H9 (cell line): Measurements from ENCODE around the gene DOCK10. TPM values are rescaled to one million over a fixed set of nuclear protein-coding genes. Genes with fewer than 3 reads are reported as not detected.

ENCODE experiments used
- DNase-seq: peaks from one replicate; pipeline ENCODE4 v3.0.0-alpha.2; 2017
- H2AFZ ChIP-seq: one replicate; pipeline ENCODE4 v1.6.1; 2013; ENCODE audit warnings: mild to moderate bottlenecking, low read length, control low read depth, moderate library complexity
- H2AK5ac ChIP-seq: 2 replicates; pipeline ENCODE4 v1.6.1; 2013; ENCODE audit warnings: low read length, control low read depth, mixed read lengths; ENCODE audit not compliant: insufficient read length
- H2BK120ac ChIP-seq: one replicate; pipeline ENCODE4 v1.6.1; 2013; ENCODE audit warnings: low read depth, mild to moderate bottlenecking, low read length, control low read depth, inconsistent platforms; ENCODE audit not compliant: poor library complexity, severe bottlenecking
- H2BK12ac ChIP-seq: 2 replicates; pipeline ENCODE4 v1.6.1; 2013; ENCODE audit warnings: low read length, control low read depth, mixed read lengths, low read depth; ENCODE audit not compliant: insufficient read length
- H2BK15ac ChIP-seq: 2 replicates; pipeline ENCODE4 v1.6.1; 2013; ENCODE audit warnings: low read depth, low read length, control low read depth
- H2BK20ac ChIP-seq: one replicate; pipeline ENCODE4 v1.6.1; 2013; ENCODE audit warnings: low read depth, mild to moderate bottlenecking, low read length, control low read depth, inconsistent platforms; ENCODE audit not compliant: poor library complexity, severe bottlenecking
- H2BK5ac ChIP-seq: 2 replicates; pipeline ENCODE4 v1.6.1; 2013; ENCODE audit warnings: low read length, control low read depth, mixed read lengths; ENCODE audit not compliant: insufficient read length
- H3K14ac ChIP-seq: 2 replicates; pipeline ENCODE4 v1.6.1; 2013; ENCODE audit warnings: low read length, control low read depth; ENCODE audit not compliant: insufficient read depth
- H3K18ac ChIP-seq: 2 replicates; pipeline ENCODE4 v1.6.1; 2013; ENCODE audit warnings: low read depth, mild to moderate bottlenecking, mixed read lengths, low read length, control low read depth; ENCODE audit not compliant: insufficient read length
- H3K23ac ChIP-seq: 2 replicates; pipeline ENCODE4 v1.6.1; 2013; ENCODE audit warnings: low read length, control low read depth, mixed read lengths, low read depth; ENCODE audit not compliant: insufficient read length
- H3K23me2 ChIP-seq: 2 replicates; pipeline ENCODE4 v1.6.1; 2013; ENCODE audit warnings: low read depth, mild to moderate bottlenecking, mixed read lengths, low read length, control low read depth; ENCODE audit not compliant: insufficient read length, poor library complexity, severe bottlenecking
- H3K27ac ChIP-seq: 2 replicates; pipeline ENCODE4 v1.5.1; 2013; ENCODE audit warnings: low read length, control low read depth, mixed read lengths, low read depth; ENCODE audit not compliant: insufficient read length
- H3K27me3 ChIP-seq: 2 replicates; pipeline ENCODE4 v1.6.1; 2013; ENCODE audit warnings: low read length, control low read depth, inconsistent platforms; ENCODE audit not compliant: insufficient read depth
- H3K4ac ChIP-seq: 2 replicates; pipeline ENCODE4 v1.6.1; 2013; ENCODE audit warnings: low read depth, mild to moderate bottlenecking, control low read depth, inconsistent platforms, low read length, moderate library complexity
- H3K4me1 ChIP-seq: 2 replicates; pipeline ENCODE4 v1.6.1; 2013; ENCODE audit warnings: low read length, control low read depth, inconsistent platforms; ENCODE audit not compliant: insufficient read depth
- H3K4me2 ChIP-seq: 2 replicates; pipeline ENCODE4 v1.6.1; 2013; ENCODE audit warnings: low read length, control low read depth, mixed read lengths; ENCODE audit not compliant: insufficient read length, insufficient read depth
- H3K56ac ChIP-seq: 2 replicates; pipeline ENCODE4 v1.6.1; 2013; ENCODE audit warnings: low read depth, mild to moderate bottlenecking, mixed read lengths, low read length, control low read depth; ENCODE audit not compliant: insufficient read length
- H3K79me1 ChIP-seq: 2 replicates; pipeline ENCODE4 v1.6.1; 2013; ENCODE audit warnings: low read depth, mild to moderate bottlenecking, moderate library complexity, low read length, control low read depth, inconsistent platforms; ENCODE audit not compliant: insufficient read depth, poor library complexity, severe bottlenecking
- H3K79me2 ChIP-seq: 2 replicates; pipeline ENCODE4 v1.6.1; 2013; ENCODE audit warnings: low read length, control low read depth, inconsistent platforms; ENCODE audit not compliant: insufficient read depth
- H3K9ac ChIP-seq: 2 replicates; pipeline ENCODE4 v1.6.1; 2013; ENCODE audit warnings: low read length, control low read depth, mixed read lengths; ENCODE audit not compliant: insufficient read length; ENCODE audit errors: extremely low read depth
- H3K9me3 ChIP-seq: one replicate; pipeline ENCODE4 v1.6.1; 2013; ENCODE audit warnings: low read depth, low read length, inconsistent platforms; ENCODE audit not compliant: control insufficient read depth
- H3T11ph ChIP-seq: one replicate; pipeline ENCODE4 v1.6.1; 2013; ENCODE audit warnings: mild to moderate bottlenecking, low read length, control low read depth, inconsistent platforms
- H4K20me1 ChIP-seq: one replicate; pipeline ENCODE4 v1.6.1; 2013; ENCODE audit not compliant: control insufficient read depth, insufficient read length, insufficient read depth
- H4K5ac ChIP-seq: 2 replicates; pipeline ENCODE4 v1.6.1; 2013; ENCODE audit warnings: low read depth, mild to moderate bottlenecking, mixed read lengths, low read length, control low read depth; ENCODE audit not compliant: insufficient read length
- H4K8ac ChIP-seq: replicated peaks from 2 replicates; pipeline ENCODE4 v1.6.1; 2013; ENCODE audit warnings: low read length, control low read depth, mixed read lengths, low read depth; ENCODE audit not compliant: insufficient read length
- H4K91ac ChIP-seq: 2 replicates; pipeline ENCODE4 v1.6.1; 2013; ENCODE audit warnings: low read depth, mild to moderate bottlenecking, moderate library complexity, mixed read lengths, low read length, control low read depth; ENCODE audit not compliant: insufficient read length
- H3K27ac Mint-ChIP-seq, 3 experiments: 2 replicates in 2 of 3; 3 replicates in 1 of 3; pipeline ENCODE4 v1.8.0; 2020 to 2021; ENCODE audit warnings: mixed read lengths in 3 of 3, mild to moderate bottlenecking in 1 of 3, moderate library complexity in 1 of 3
- H3K27me3 Mint-ChIP-seq: 2 replicates; pipeline ENCODE4 v1.8.0; 2021; ENCODE audit warnings: low read depth, mild to moderate bottlenecking, moderate library complexity, mixed read lengths
- H3K36me3 Mint-ChIP-seq, 3 experiments: 2 replicates in 2 of 3; 3 replicates in 1 of 3; pipeline ENCODE4 v1.8.0; 2020 to 2021; ENCODE audit warnings: low read depth in 3 of 3, mixed read lengths in 3 of 3; ENCODE audit not compliant: insufficient read depth in 1 of 3
- H3K4me1 Mint-ChIP-seq, 2 experiments: 2 replicates each; pipeline ENCODE4 v1.8.0; 2020; ENCODE audit warnings: mixed read lengths in 2 of 2
- H3K4me3 Mint-ChIP-seq, 2 experiments: 2 replicates in 1 of 2; 3 replicates in 1 of 2; pipeline ENCODE4 v1.8.0; 2020 to 2021; ENCODE audit warnings: mild to moderate bottlenecking in 2 of 2, mixed read lengths in 2 of 2, moderate library complexity in 1 of 2
- H3K9me3 Mint-ChIP-seq, 2 experiments: 2 replicates in 1 of 2; 3 replicates in 1 of 2; pipeline ENCODE4 v1.8.0; 2020; ENCODE audit warnings: mild to moderate bottlenecking in 2 of 2, mixed read lengths in 2 of 2, moderate library complexity in 1 of 2
- CTCF ChIP-seq: fragments of 200-600 bp; sonication (generic); conservative IDR thresholded peaks from 3 replicates; pipeline ENCODE4 v1.8.0; 2021; ENCODE audit warnings: antibody characterized with exemption, mild to moderate bottlenecking
- WGBS: extraction: QIAGEN DNeasy Blood & Tissue Kit; methylation state at CpG from one replicate; pipeline ENCODE4 v1.1.7; 2013; ENCODE audit warnings: missing lambda C conversion rate, low lambda C conversion rate, mixed read lengths; ENCODE audit not compliant: insufficient read length; ENCODE audit errors: extremely low coverage; 5-methylcytosine and 5-hydroxymethylcytosine counted together
- total RNA-seq: library from RNA; stranded (reverse); gene quantifications from 2 replicates; pipeline ENCODE4 v1.2.1, GENCODE V29; 2021

DOCK10 gene
- total RNA-seq, 1 experiment from 2014 or later, result 0.79 TPM

DNA sequence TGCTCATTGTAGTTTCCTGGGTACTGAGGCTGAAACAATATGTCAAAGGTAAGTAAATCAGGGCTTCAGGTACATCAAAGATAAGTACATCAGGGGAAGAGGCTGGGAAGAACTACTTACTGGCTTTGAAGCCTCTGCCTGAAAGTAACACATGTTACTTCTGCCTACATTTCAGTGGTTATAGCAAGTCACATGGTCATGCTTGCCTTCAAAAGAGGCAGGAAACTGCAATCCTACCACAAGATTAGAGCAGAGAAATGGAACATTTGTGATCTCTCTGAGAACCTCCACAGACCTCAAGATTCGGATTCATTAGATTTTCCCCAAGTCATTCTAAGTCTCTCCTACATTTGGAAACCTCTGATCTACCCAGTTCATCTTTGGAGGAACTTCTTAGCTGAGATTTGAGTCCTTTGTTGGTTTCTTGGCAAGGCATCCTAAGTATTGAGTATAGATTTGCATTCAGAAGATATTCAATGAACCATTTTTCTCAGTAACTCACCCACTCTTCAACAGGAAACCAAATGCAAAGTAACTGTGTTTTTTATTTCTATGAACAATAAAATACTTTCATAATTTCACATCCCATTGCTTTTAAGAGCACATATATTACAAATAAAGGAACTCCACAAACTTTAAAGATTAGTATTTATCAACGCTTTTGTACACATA, 277.6 kb downstream of the DOCK10 start:
- Histone ChIP-seq H3K4ac (no peak overlapping the region), H4K20me1 (no peaks in the 10 kb centered on the region), H3K4me2 (no peak overlapping the region), H3K79me2 (no peaks in the 10 kb centered on the region), H2BK120ac (no peak overlapping the region), H2BK15ac (no peak overlapping the region), H3K9ac (no peak overlapping the region), H3K23ac (no peak overlapping the region), H3K79me1 (no peaks in the 10 kb centered on the region), H2BK20ac (no peak overlapping the region), H3K14ac (no peak overlapping the region), H2AFZ (no peak overlapping the region), H3K56ac (no peak overlapping the region), H3K4me1 (no peaks in the 10 kb centered on the region), H4K8ac (no peak overlapping the region), H3T11ph (no peak overlapping the region), H3K27ac (no peak overlapping the region), H4K91ac (no peak overlapping the region), H3K23me2 (no peaks in the 10 kb centered on the region), H2BK12ac (no peak overlapping the region), H3K9me3 (no peaks in the 10 kb centered on the region), H3K27me3 (no peaks in the 10 kb centered on the region), H4K5ac (no peak overlapping the region), H2AK5ac (no peak overlapping the region), H3K18ac (no peak overlapping the region), H2BK5ac (no peak overlapping the region)
- no peak for DNase-seq
- peaks cover 2 to 3% of the 10 kb centered on the region in 2 experiments; a peak in 4 of 5 replicates for H3K9me3 Mint-ChIP-seq
- H3K27me3 Mint-ChIP-seq, result no peaks in the 10 kb centered on the region
- WGBS, result no CpG with 5 or more reads among the region's 2 CpGs
- no peak overlapping the region for H3K27ac Mint-ChIP-seq
- no peak for TF ChIP-seq CTCF
- no peak overlapping the region for H3K4me3 Mint-ChIP-seq
- no peaks in the 10 kb centered on the region for H3K4me1 Mint-ChIP-seq
- H3K36me3 Mint-ChIP-seq, result no peaks in the 10 kb centered on the region; a peak in 3 of 7 replicates
